ENCODE results near the gene DENND5A. TPM values are rescaled to one million over a fixed set of nuclear protein-coding genes. Genes with fewer than 3 reads are reported as not detected.

The DENND5A gene
- total RNA-seq, 1 experiment from 2014 or later = 136 TPM

DNA sequence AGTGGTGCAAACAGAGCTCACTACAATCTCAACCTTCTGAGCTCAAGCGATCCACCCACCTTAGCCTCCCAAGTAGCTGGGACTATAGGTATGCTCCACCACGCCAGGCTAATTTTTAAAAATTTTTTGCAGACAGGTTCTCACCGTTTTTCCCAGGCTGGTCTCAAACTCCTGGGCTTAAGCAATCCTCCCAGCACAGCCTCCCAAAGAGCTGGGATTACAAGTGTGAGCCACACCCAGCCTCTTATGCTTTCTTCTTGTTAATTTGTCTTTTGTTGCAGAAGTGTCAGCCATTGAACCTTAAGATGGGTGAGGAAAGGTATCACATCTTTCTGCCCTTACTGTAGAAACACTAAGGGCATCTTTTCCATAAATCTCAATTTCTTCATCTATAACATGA lies 34.9 kb downstream of the DENND5A start:
- POLR2A ChIA-PET = no interaction called here
- ATAC-seq (no peak), DNase-seq (ENCODE audit: low read depth, low spot score) (no peak)
- no peak overlapping the region for H3K27ac ChIP-seq (ENCODE audit: low read length)
- CTCF ChIA-PET = interaction anchor here (0.7 kb wide), 1 partner anchor 266 kb away, joined by 5 read pairs; no protein-coding TSS in a partner anchor
- intact Hi-C loops (cut with micrococcal nuclease; ENCODE audit: unreplicated experiment) = no loop called here
- no peaks in the 10 kb centered on the region for H3K9me3 ChIP-seq (ENCODE audit: control insufficient read depth, insufficient read depth, low read depth, low read length)
- peaks cover 6% of the 10 kb centered on the region; the same call in 1 of the 2 replicates for H3K4me1 ChIP-seq (ENCODE audit: control insufficient read depth, insufficient read depth, low read length)
- BruUV-seq (replicated peaks) = no TSS peak
- no peak overlapping the region for H3K4me3 ChIP-seq (ENCODE audit: low read depth in 2 of 2, low read length in 2 of 2)
- TF ChIP-seq, protein P1, sequence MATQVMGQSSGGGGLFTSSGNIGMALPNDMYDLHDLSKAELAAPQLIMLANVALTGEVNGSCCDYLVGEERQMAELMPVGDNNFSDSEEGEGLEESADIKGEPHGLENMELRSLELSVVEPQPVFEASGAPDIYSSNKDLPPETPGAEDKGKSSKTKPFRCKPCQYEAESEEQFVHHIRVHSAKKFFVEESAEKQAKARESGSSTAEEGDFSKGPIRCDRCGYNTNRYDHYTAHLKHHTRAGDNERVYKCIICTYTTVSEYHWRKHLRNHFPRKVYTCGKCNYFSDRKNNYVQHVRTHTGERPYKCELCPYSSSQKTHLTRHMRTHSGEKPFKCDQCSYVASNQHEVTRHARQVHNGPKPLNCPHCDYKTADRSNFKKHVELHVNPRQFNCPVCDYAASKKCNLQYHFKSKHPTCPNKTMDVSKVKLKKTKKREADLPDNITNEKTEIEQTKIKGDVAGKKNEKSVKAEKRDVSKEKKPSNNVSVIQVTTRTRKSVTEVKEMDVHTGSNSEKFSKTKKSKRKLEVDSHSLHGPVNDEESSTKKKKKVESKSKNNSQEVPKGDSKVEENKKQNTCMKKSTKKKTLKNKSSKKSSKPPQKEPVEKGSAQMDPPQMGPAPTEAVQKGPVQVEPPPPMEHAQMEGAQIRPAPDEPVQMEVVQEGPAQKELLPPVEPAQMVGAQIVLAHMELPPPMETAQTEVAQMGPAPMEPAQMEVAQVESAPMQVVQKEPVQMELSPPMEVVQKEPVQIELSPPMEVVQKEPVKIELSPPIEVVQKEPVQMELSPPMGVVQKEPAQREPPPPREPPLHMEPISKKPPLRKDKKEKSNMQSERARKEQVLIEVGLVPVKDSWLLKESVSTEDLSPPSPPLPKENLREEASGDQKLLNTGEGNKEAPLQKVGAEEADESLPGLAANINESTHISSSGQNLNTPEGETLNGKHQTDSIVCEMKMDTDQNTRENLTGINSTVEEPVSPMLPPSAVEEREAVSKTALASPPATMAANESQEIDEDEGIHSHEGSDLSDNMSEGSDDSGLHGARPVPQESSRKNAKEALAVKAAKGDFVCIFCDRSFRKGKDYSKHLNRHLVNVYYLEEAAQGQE (IDR thresholded peaks at IDR 0.05; ENCODE audit: insufficient read depth in 1 of 2, low read depth in 2 of 2, low read length in 1 of 2) = no peak
- TF ChIP-seq, protein P2, sequence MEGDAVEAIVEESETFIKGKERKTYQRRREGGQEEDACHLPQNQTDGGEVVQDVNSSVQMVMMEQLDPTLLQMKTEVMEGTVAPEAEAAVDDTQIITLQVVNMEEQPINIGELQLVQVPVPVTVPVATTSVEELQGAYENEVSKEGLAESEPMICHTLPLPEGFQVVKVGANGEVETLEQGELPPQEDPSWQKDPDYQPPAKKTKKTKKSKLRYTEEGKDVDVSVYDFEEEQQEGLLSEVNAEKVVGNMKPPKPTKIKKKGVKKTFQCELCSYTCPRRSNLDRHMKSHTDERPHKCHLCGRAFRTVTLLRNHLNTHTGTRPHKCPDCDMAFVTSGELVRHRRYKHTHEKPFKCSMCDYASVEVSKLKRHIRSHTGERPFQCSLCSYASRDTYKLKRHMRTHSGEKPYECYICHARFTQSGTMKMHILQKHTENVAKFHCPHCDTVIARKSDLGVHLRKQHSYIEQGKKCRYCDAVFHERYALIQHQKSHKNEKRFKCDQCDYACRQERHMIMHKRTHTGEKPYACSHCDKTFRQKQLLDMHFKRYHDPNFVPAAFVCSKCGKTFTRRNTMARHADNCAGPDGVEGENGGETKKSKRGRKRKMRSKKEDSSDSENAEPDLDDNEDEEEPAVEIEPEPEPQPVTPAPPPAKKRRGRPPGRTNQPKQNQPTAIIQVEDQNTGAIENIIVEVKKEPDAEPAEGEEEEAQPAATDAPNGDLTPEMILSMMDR (IDR thresholded peaks at IDR 0.05) = no peak
- TF ChIP-seq TCF7L2 (IDR thresholded peaks at IDR 0.05; ENCODE audit: low read depth, low read length) (no peak), SIN3A (IDR thresholded peaks at IDR 0.05; ENCODE audit: borderline replicate concordance, insufficient read depth, low read depth, low read length) (no peak), POLR2AphosphoS5 (IDR thresholded peaks at IDR 0.05; ENCODE audit: low read depth, low read length) (no peak)
- in situ Hi-C loops (cut with HindIII; ENCODE audit: low pct_unique_long_range_greater_than_20kb, low sequenced_read_pairs) = no loop called here
- H3K36me3 ChIP-seq (ENCODE audit: control insufficient read depth, insufficient read depth, low read length) = no peaks in the 10 kb centered on the region
- H3K27me3 ChIP-seq (ENCODE audit: control insufficient read depth, insufficient read depth, low read length) = no peaks in the 10 kb centered on the region

DNA sequence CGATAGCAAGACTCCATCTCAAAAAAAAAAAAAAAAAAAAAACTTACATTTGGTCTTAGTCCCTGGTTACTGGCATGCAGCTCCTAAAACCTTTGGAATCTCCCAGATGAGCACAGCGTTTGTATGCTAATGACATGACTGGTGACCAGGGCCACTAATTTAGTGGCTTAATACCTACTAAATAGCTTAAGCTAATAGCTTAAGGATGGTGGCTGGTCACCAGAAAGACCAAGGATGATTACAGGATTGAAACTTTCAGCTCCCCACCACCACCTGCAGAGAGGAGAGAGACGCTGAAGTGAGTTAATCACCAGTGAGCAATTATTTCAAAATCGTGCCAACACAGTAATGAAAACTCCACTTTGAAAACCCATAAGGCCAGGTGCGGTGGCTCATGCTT lies 37.1 kb downstream of the DENND5A start:
- peaks cover 6% of the 10 kb centered on the region; the same call in 1 of the 2 replicates for H3K4me1 ChIP-seq (ENCODE audit: control insufficient read depth, insufficient read depth, low read length)
- ChIA-PET POLR2A (no interaction called here), CTCF (no interaction called here)
- no peak overlapping the region for H3K4me3 ChIP-seq (ENCODE audit: low read depth in 2 of 2, low read length in 2 of 2)
- ATAC-seq = no peak
- in situ Hi-C loops (cut with HindIII; ENCODE audit: low pct_unique_long_range_greater_than_20kb, low sequenced_read_pairs) (no loop called here), intact Hi-C loops (cut with micrococcal nuclease; ENCODE audit: unreplicated experiment) (no loop called here)
- DNase-seq (ENCODE audit: low read depth, low spot score) = no peak
- no peak overlapping the region for H3K27ac ChIP-seq (ENCODE audit: low read length)
- H3K27me3 ChIP-seq (ENCODE audit: control insufficient read depth, insufficient read depth, low read length) = no peaks in the 10 kb centered on the region
- H3K36me3 ChIP-seq (ENCODE audit: control insufficient read depth, insufficient read depth, low read length) = no peaks in the 10 kb centered on the region
- no TSS peak for BruUV-seq (replicated peaks)
- TF ChIP-seq, protein P2 (IDR thresholded peaks at IDR 0.05) = no peak
- TF ChIP-seq SIN3A (IDR thresholded peaks at IDR 0.05; ENCODE audit: borderline replicate concordance, insufficient read depth, low read depth, low read length) (no peak), TCF7L2 (IDR thresholded peaks at IDR 0.05; ENCODE audit: low read depth, low read length) (no peak), POLR2AphosphoS5 (IDR thresholded peaks at IDR 0.05; ENCODE audit: low read depth, low read length) (no peak)
- no peaks in the 10 kb centered on the region for H3K9me3 ChIP-seq (ENCODE audit: control insufficient read depth, insufficient read depth, low read depth, low read length)

Data from Panc1 (cell line).